PC-3 (cell line): ENCODE measurements around the gene FHAD1. TPM values are rescaled to one million over a fixed set of nuclear protein-coding genes. Genes with fewer than 3 reads are reported as not detected.

Experiments used
- ATAC-seq: fragments of 200-7000 bp; cut with Tn5 transposase; 2 replicates; pipeline ENCODE4 v1.9.1; 2020; ENCODE audit warnings: mild to moderate bottlenecking, moderate library complexity
- BruUV-seq: library from RNA; stranded (reverse); fragments of 400-500 nt; replicated peaks from 2 replicates; lab custom pipeline; 2021; lab: Mats Ljungman, UMichigan
- CTCF ChIA-PET: fragments of 300-600 bp; sonication (Branson Sonifier 250); formaldehyde crosslinking; loops from one replicate; lab custom pipeline; 2022; ENCODE audit warnings: antibody characterized with exemption; lab: Charles Lee
- POLR2A ChIA-PET: fragments of 300-600 bp; sonication (Branson Sonifier 250); formaldehyde crosslinking; loops from one replicate; lab custom pipeline; 2022; ENCODE audit warnings: antibody characterized with exemption; ENCODE audit not compliant: unreplicated experiment; lab: Charles Lee
- DNase-seq: peaks from one replicate; pipeline ENCODE4 v3.0.0-alpha.2; 2015
- H2AFZ ChIP-seq: fragments of 300-600 bp; sonication (generic); 2 replicates; pipeline ENCODE4 v1.6.0; 2016; ENCODE audit warnings: antibody characterized with exemption, low read length
- H3F3A ChIP-seq: fragments of 300-600 bp; sonication (generic); one replicate; pipeline ENCODE4 v1.6.0; 2017; ENCODE audit warnings: antibody characterized with exemption, low read length, control low read depth, mild to moderate bottlenecking; ENCODE audit not compliant: unreplicated experiment
- H3K27ac ChIP-seq: fragments of 300-600 bp; sonication (generic); 2 replicates; pipeline ENCODE4 v1.5.1; 2016; ENCODE audit warnings: mild to moderate bottlenecking, low read length
- H3K27me3 ChIP-seq: fragments of 300-600 bp; sonication (generic); 2 replicates; pipeline ENCODE4 v1.6.1; 2016; ENCODE audit warnings: low read length, mixed read lengths
- H3K36me3 ChIP-seq: fragments of 300-600 bp; sonication (generic); 2 replicates; pipeline ENCODE4 v1.6.1; 2016; ENCODE audit warnings: low read depth, mixed run types, low read length, mixed read lengths
- H3K4me1 ChIP-seq: fragments of 300-600 bp; sonication (generic); 2 replicates; pipeline ENCODE4 v1.5.1; 2016; ENCODE audit warnings: low read length; ENCODE audit not compliant: insufficient read depth
- H3K4me2 ChIP-seq: fragments of 300-600 bp; sonication (generic); 2 replicates; pipeline ENCODE4 v1.6.0; 2016; ENCODE audit warnings: low read length
- H3K4me3 ChIP-seq: fragments of 300-600 bp; sonication (generic); 2 replicates; pipeline ENCODE4 v1.5.1; 2016; ENCODE audit warnings: mild to moderate bottlenecking, low read length, mixed read lengths
- H3K79me2 ChIP-seq: fragments of 300-600 bp; sonication (generic); 2 replicates; pipeline ENCODE4 v1.6.1; 2017; ENCODE audit warnings: low read length, mixed read lengths
- H3K9ac ChIP-seq: fragments of 300-600 bp; sonication (generic); 2 replicates; pipeline ENCODE4 v1.6.0; 2016; ENCODE audit warnings: mild to moderate bottlenecking, low read length
- H3K9me2 ChIP-seq: fragments of 300-600 bp; sonication (generic); replicated peaks from 2 replicates; pipeline ENCODE4 v1.6.1; 2016; ENCODE audit warnings: mixed run types, low read length, mixed read lengths
- H3K9me3 ChIP-seq: fragments of 300-600 bp; sonication (generic); 2 replicates; pipeline ENCODE4 v1.6.1; 2016; ENCODE audit warnings: low read length, mixed read lengths
- H4K20me1 ChIP-seq: fragments of 300-600 bp; sonication (generic); 2 replicates; pipeline ENCODE4 v1.6.1; 2016; ENCODE audit warnings: low read length, mixed read lengths
- EZH2 ChIP-seq: fragments of 300-600 bp; sonication (generic); IDR thresholded peaks from one replicate; pipeline ENCODE4 v1.6.1; 2017; ENCODE audit warnings: antibody characterized with exemption, mild to moderate bottlenecking, low read length; ENCODE audit not compliant: unreplicated experiment
- EZH2phosphoT487 ChIP-seq: fragments of 300-600 bp; sonication (generic); IDR thresholded peaks from 2 replicates; pipeline ENCODE4 v1.6.1; 2018; ENCODE audit warnings: mild to moderate bottlenecking, antibody characterized with exemption, low read length, borderline replicate concordance
- intact Hi-C: fragments of 100-400 bp; cut with micrococcal nuclease; formaldehyde crosslinking; loops from 2 replicates; pipeline ENCODE4 v1.9.0; 2023
- total RNA-seq: library from RNA; depleted of rRNA; stranded (reverse); fragments of >200 nt; gene quantifications from 2 replicates; pipeline ENCODE4 v1.2.3, GENCODE V29; 2014
- TF ChIP-seq, protein P1 (sequence below): fragments of 300-600 bp; sonication (generic); conservative IDR thresholded peaks from 2 replicates; pipeline ENCODE4 v1.5.1; 2017; ENCODE audit warnings: antibody characterized with exemption, low read depth, mild to moderate bottlenecking, low read length

FHAD1 gene
- total RNA-seq, 1 experiment from 2014 or later, result 0.95 TPM

DNA sequence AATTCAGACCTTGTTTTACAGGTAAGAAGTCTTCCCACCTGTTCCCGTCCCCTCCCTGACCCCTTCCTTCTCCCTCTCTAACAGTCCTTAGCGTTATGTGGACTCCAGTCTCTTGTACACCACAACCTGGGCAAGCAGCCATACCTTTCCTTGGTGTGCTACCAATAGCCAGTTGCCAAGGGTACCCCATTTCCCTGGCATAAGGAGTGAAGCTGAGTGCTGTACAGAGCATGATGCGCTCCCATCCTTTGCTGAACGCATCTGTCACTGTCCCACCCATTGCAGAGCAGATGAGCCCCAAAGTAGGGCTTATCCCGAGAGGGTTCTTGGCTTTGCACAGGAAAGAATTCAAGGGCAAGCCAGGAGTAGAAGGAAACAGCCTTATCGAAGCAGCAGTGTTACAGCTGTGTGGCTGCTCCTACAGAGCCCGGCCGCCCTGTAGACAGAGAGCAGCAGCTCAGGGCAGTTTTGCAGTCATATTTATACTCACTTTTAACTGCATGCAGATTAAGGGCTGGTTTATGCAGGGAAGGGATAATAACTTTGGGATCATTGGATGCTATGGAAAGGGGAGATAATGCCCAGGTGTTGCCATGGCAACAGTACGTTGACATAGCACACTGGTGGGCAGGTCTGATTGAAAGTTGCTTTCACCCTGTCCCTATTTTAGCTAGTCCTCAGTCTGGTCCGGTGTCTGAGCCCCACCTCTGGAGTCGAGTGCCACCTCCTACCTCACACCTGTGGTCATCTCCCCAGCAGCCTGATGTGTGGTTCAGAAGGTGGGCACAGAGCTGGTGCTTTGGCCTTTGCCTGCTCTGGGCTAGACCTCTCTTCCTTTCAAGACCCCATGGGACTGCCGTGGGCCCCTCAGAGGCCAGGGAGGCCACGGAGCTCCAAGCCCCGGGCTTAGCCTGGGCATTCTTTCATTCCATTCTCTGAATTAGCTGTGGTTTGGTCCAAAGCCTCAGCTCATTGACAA, 5.1 kb downstream of the FHAD1 start:
- Histone ChIP-seq H3K27ac (no peak overlapping the region), H3K4me1 (no peaks in the 10 kb centered on the region), H3K4me2 (no peak overlapping the region), H3K79me2 (no peaks in the 10 kb centered on the region), H3K9ac (no peak overlapping the region), H3K9me2 (no peaks in the 10 kb centered on the region), H2AFZ (no peak overlapping the region), H3K4me3 (no peak overlapping the region), H3K27me3 (no peaks in the 10 kb centered on the region; the same call in 1 of the 2 replicates), H3F3A (no peaks in the 10 kb centered on the region), H4K20me1 (no peaks in the 10 kb centered on the region), H3K36me3 (no peaks in the 10 kb centered on the region), H3K9me3 (no peaks in the 10 kb centered on the region)
- CTCF ChIA-PET, result no interaction called here
- DNase-seq, result no peak
- no peak for ATAC-seq
- intact Hi-C loops, result no loop called here
- BruUV-seq, result no TSS peak
- POLR2A ChIA-PET, result no interaction called here
- no peak for TF ChIP-seq EZH2phosphoT487
- TF ChIP-seq, protein P1, sequence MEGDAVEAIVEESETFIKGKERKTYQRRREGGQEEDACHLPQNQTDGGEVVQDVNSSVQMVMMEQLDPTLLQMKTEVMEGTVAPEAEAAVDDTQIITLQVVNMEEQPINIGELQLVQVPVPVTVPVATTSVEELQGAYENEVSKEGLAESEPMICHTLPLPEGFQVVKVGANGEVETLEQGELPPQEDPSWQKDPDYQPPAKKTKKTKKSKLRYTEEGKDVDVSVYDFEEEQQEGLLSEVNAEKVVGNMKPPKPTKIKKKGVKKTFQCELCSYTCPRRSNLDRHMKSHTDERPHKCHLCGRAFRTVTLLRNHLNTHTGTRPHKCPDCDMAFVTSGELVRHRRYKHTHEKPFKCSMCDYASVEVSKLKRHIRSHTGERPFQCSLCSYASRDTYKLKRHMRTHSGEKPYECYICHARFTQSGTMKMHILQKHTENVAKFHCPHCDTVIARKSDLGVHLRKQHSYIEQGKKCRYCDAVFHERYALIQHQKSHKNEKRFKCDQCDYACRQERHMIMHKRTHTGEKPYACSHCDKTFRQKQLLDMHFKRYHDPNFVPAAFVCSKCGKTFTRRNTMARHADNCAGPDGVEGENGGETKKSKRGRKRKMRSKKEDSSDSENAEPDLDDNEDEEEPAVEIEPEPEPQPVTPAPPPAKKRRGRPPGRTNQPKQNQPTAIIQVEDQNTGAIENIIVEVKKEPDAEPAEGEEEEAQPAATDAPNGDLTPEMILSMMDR, result no peak
- TF ChIP-seq EZH2, result no peak

DNA sequence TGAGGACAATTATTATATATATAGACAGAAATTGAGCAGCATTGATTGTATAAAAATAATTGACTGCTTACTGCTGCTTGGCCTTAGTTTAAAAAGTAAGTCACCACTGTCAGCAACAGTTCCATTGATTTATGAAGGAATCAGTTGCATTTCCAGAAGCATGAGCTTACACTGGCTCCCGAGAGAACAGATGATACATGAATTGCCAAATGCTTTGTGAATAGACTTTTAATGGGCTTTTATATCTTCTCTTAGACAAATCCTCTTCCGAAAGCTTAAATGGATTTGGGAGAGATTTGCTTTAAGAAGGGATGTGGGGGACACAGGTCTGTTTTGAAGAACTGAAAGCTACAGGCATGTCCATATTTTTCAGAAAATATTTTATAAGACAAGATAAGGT, 7.5 kb downstream of the FHAD1 start:
- Histone ChIP-seq H3K9ac (no peak overlapping the region), H3K27me3 (no peaks in the 10 kb centered on the region; the same call in 1 of the 2 replicates), H2AFZ (no peak overlapping the region), H3F3A (no peaks in the 10 kb centered on the region), H3K79me2 (no peaks in the 10 kb centered on the region), H3K4me2 (no peak overlapping the region), H3K27ac (no peak overlapping the region), H3K4me3 (no peak overlapping the region), H3K9me2 (no peaks in the 10 kb centered on the region), H3K9me3 (no peaks in the 10 kb centered on the region), H3K36me3 (no peaks in the 10 kb centered on the region), H3K4me1 (no peaks in the 10 kb centered on the region), H4K20me1 (no peaks in the 10 kb centered on the region)
- ATAC-seq (no peak), DNase-seq (no peak)
- intact Hi-C loops, result no loop called here
- BruUV-seq, result no TSS peak
- TF ChIP-seq EZH2 (no peak), EZH2phosphoT487 (no peak)
- TF ChIP-seq, protein P1, result no peak
- CTCF ChIA-PET, result no interaction called here
- POLR2A ChIA-PET, result no interaction called here
